Activated CD8-positive, alpha-beta memory T cell treated with anti-CD3 and anti-CD28 coated beads, Interleukin-2, amount 10 ng/mL, durations not matched to agents 7 days and 5 days (primary cell): Measurements from ENCODE around the gene LGALS3BP. TPM values are rescaled to one million over a fixed set of nuclear protein-coding genes. Genes with fewer than 3 reads are reported as not detected.

Experiments
- ATAC-seq: fragments of 150-1000 bp; cut with Tn5 transposase; one replicate; pipeline ENCODE4 v1.10.0; 2021; ENCODE audit warnings: moderate library complexity
- CTCF ChIA-PET: fragments of 350-600 bp; sonication (Branson Sonifier 250); formaldehyde crosslinking; loops from one replicate; lab custom pipeline; 2021; ENCODE audit warnings: antibody characterized with exemption; lab: Charles Lee
- DNase-seq: peaks from one replicate; pipeline ENCODE4 v3.0.0-alpha.2; 2020
- H3K27ac Mint-ChIP-seq: one replicate; pipeline ENCODE4 v1.8.0; 2021; ENCODE audit warnings: mild to moderate bottlenecking, mixed read lengths
- H3K27me3 Mint-ChIP-seq: one replicate; pipeline ENCODE4 v1.8.0; 2021; ENCODE audit warnings: mixed read lengths
- H3K36me3 Mint-ChIP-seq: one replicate; pipeline ENCODE4 v1.8.0; 2021; ENCODE audit warnings: mild to moderate bottlenecking, mixed read lengths
- H3K4me1 Mint-ChIP-seq: one replicate; pipeline ENCODE4 v1.8.0; 2021; ENCODE audit warnings: mixed read lengths
- H3K4me3 Mint-ChIP-seq: one replicate; pipeline ENCODE4 v1.8.0; 2021; ENCODE audit warnings: mild to moderate bottlenecking, moderate library complexity, mixed read lengths
- H3K9me3 Mint-ChIP-seq: one replicate; pipeline ENCODE4 v1.8.0; 2022; ENCODE audit warnings: low read depth, mixed read lengths
- total RNA-seq, 2 experiments: library from RNA; stranded (reverse); gene quantifications; one replicate each; pipeline ENCODE4 v1.2.3, GENCODE V29; 2021

Gene LGALS3BP
- total RNA-seq, 2 experiments from 2014 or later, result 75.7 to 162 TPM

- H3K4me1 Mint-ChIP-seq, result peaks cover 20% of the 10 kb centered on the region
- no peak overlapping the region for H3K4me3 Mint-ChIP-seq
- H3K27ac Mint-ChIP-seq, result no peak overlapping the region
- ATAC-seq (no peak), DNase-seq (no peak)
- H3K9me3 Mint-ChIP-seq, result no peaks in the 10 kb centered on the region
- no peaks in the 10 kb centered on the region for H3K27me3 Mint-ChIP-seq
- H3K36me3 Mint-ChIP-seq, result no peaks in the 10 kb centered on the region
- CTCF ChIA-PET, result no interaction called here
Measured at GRCh38 chr17:78935419-78936323, 44.1 kb downstream of the LGALS3BP start.

- Mint-ChIP-seq H3K36me3 (no peaks in the 10 kb centered on the region), H3K4me1 (peaks cover 20% of the 10 kb centered on the region), H3K9me3 (no peaks in the 10 kb centered on the region), H3K4me3 (no peak overlapping the region), H3K27me3 (peaks cover 4% of the 10 kb centered on the region), H3K27ac (peak overlapping the region; percentile 63)
- no peak for ATAC-seq
- CTCF ChIA-PET, result interaction anchor here (1.4 kb wide), 1 partner anchor 17 kb away, joined by 3 read pairs; no protein-coding TSS in a partner anchor
- no peak for DNase-seq
Measured at GRCh38 chr17:78934681-78935418, 44.9 kb downstream of the LGALS3BP start.

DNA sequence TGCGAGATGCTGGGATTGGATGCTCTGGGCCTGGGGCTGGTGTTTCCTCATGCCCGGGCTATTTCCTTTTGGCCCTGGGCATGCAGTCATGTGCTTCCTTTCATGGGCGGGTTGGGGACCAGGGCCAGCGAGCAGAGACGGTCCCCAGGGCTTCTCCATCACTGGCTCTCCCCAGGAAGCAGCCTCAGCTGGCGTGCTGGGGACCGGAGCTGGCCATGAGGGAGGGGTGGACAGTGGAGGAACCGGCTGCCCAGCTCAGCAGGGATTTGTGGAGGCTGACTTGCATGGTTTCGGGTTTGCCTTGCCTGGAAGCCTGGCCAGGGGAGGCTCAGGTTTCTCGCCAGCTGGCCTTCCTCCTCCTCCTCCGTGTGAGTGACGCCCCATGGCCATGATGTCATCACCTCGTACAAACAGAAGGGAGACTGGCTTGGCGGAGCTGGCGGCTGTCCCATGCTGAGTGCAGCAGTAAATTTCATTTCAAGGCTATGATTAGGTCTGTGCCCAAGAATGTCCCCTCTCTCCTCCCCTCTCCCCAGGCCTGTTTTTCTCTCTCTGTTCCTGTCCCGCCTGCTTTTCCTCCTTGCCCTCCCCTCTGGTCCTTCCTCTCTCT, 45.7 kb downstream of the LGALS3BP start:
- no peak for DNase-seq
- no peaks in the 10 kb centered on the region for H3K36me3 Mint-ChIP-seq
- H3K27ac Mint-ChIP-seq, result peak overlapping the region; percentile 83
- no peaks in the 10 kb centered on the region for H3K9me3 Mint-ChIP-seq
- CTCF ChIA-PET, result interaction anchor here (1.4 kb wide), 1 partner anchor 18 kb away, joined by 3 read pairs; no protein-coding TSS in a partner anchor
- H3K4me1 Mint-ChIP-seq, result peaks cover 20% of the 10 kb centered on the region
- no peak overlapping the region for H3K4me3 Mint-ChIP-seq
- peaks cover 4% of the 10 kb centered on the region for H3K27me3 Mint-ChIP-seq
- ATAC-seq, result no peak

GRCh38 chr17:78933025-78933958, 46.4 kb downstream of the LGALS3BP start:
- H3K27ac Mint-ChIP-seq, result peak overlapping the region; percentile 83
- H3K4me3 Mint-ChIP-seq, result no peak overlapping the region
- no peaks in the 10 kb centered on the region for H3K9me3 Mint-ChIP-seq
- H3K4me1 Mint-ChIP-seq, result peaks cover 20% of the 10 kb centered on the region
- H3K27me3 Mint-ChIP-seq, result peaks cover 12% of the 10 kb centered on the region
- CTCF ChIA-PET, result interaction anchor here (1.4 kb wide), 1 partner anchor 19 kb away, joined by 3 read pairs; no protein-coding TSS in a partner anchor
- no peaks in the 10 kb centered on the region for H3K36me3 Mint-ChIP-seq
- DNase-seq, result peak; percentile 86
- peak; percentile 99 for ATAC-seq

DNA sequence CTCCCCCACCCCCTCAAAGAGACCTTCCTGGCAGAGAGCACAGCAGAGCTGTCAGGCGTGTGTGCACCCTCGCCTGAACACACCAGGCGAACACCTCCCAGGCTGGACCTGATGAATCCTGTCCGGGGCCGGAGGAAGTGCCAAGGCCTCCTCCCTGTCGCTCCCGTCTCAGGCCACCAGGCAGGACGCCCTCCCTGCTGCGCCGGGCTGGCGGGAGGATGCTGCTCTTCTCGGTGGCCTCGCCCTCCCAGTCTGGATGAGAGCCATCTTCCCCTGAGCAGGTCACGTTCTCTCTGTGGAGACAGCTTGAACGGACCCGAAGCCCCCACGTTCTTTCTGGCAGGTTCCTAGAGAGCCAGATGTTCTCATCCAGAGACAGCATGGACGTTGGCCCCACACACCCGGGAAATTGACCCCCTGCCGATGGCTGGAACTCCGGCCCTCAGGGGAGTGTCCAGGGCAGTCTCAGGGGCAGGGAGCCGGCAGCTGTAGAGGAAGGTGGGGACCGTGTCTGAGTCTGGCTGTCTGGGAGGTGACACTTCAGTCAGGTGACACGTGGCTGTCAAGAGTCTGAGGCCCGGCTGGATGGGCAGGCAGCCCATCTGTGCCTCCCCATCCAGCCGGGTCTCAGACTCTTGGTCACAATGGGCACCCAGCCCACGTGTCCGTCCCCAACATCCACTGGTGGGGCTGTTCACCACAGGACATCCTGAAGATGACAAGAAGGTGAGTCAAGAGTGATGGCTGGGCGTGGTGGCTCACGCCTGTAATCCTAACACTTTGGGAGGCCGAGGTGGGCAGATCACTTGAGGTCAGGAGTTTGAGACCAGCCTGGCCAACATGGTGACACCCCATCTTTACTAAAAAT, 49.6 kb downstream of the LGALS3BP start:
- no peaks in the 10 kb centered on the region for H3K9me3 Mint-ChIP-seq

DNA sequence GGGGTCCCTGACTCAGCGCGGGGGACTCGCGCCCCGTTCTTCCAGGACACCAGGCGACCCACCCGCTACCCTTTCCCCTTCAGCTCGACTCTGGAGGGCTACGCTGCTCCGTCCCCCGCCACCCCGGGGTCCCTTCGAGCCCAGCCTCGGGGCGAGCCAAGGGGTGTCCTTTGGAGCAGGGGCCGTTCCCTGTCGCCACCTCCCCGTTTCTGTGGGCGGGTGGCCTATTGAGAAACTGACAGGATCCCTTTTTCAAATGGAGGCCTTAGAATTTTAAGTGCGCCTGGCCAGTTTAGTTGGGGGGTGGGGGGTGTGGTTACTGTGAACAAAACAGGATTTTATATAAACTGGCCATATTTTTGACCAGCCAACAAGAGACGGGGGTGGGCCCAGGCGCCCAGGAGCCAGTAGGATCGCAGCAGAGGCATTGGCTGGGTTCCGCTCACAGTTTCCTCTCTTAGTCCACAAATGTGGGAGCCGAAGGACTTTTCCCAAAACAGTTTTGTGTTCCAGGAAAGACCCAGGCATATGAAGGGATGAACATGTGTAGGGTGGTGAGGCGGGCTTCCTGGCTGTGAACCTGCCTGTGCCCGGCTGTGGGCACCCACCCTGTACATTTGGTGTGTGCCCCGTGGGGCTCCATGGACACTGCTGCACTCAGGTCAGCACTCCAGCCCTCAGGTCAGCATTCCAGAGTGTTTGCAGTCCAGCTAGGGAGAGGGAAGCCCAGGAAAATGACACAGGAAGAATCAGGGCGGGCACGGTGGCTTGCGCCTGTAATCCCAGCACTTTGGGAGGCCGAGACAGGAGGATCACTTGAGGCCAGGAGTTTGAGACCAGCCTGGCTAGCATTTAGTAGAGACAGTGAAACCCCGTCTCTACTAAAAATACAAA, 53.8 kb downstream of the LGALS3BP start:
- ATAC-seq (no peak), DNase-seq (no peak)
- peaks cover 46% of the 10 kb centered on the region for H3K27me3 Mint-ChIP-seq
- no peak overlapping the region for H3K27ac Mint-ChIP-seq
- CTCF ChIA-PET, result interaction anchor here (0.8 kb wide), 1 partner anchor 46 kb away, joined by 3 read pairs; no protein-coding TSS in a partner anchor
- no peaks in the 10 kb centered on the region for H3K9me3 Mint-ChIP-seq
- no peaks in the 10 kb centered on the region for H3K36me3 Mint-ChIP-seq
- H3K4me1 Mint-ChIP-seq, result peaks cover 18% of the 10 kb centered on the region
- no peak overlapping the region for H3K4me3 Mint-ChIP-seq

More for the DNA sequence above, 49.6 kb downstream of the LGALS3BP start:
- DNase-seq (no peak), ATAC-seq (no peak)
- Mint-ChIP-seq H3K36me3 (no peaks in the 10 kb centered on the region), H3K4me3 (no peak overlapping the region), H3K4me1 (peaks cover 20% of the 10 kb centered on the region), H3K27ac (no peak overlapping the region), H3K27me3 (peaks cover 33% of the 10 kb centered on the region)
- CTCF ChIA-PET, result interaction anchor here (1.5 to 1.8 kb wide), 2 partner anchors 41 to 64 kb away, joined by 3 to 7 read pairs; no protein-coding TSS in a partner anchor

GRCh38 chr17:78925234-78925633, 54.5 kb downstream of the LGALS3BP start, which contains the start of gene TIMP2:
TSS of gene TIMP2 (minus strand) at chr17:78925387. CDS start at chr17:78925088, 299 bp downstream.
- Mint-ChIP-seq H3K9me3 (no peaks in the 10 kb centered on the region), H3K36me3 (no peaks in the 10 kb centered on the region), H3K4me1 (peaks cover 18% of the 10 kb centered on the region), H3K27ac (no peak within 1 kb of the TSS), H3K27me3 (peaks cover 46% of the 10 kb centered on the region), H3K4me3 (peak within 1 kb of the TSS; percentile 59)
- CTCF ChIA-PET, result interaction anchor here (0.8 kb wide), 1 partner anchor 46 kb away, joined by 3 read pairs; no protein-coding TSS in a partner anchor
- DNase-seq (peak; percentile 73), ATAC-seq (peak; percentile 79)

DNA sequence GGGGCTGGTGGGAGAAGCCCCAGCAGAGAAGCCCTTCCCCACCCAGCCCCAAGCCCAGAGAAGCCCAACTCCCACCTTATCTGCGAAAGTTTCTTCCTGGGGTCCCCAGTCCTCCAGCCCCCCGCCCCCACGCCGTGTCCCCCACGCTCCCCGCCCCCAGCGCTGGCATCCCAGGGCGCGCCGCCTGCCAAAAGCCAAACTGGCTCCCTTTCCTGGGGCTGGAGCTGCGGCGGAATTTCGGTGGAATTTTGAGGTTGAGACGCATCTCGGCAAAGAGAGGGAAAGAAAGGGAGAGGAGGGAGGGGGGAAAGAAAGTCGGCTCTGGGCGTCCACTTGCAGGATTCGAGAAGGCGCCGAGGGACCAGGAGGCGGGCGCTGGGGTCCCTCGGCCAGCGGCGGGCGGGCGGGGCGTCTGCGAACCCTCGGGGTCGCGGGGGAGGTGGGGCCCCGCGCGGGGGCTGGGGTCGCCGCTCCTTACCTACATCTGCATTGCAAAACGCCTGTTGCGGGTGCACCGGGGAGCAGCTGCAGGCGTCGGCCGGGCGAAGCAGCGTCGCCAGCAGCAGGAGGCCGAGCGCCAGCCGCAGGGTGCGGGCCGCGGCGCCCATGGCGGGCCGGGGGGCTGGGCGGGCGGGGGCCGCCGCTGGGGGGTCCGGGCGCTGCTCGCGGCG, 55.1 kb downstream of the LGALS3BP start:
- ATAC-seq, result peak; percentile 5

GRCh38 chr17:78923660-78924453, 55.9 kb downstream of the LGALS3BP start:
- peak; percentile 83 for ATAC-seq
- Mint-ChIP-seq H3K4me3 (peak overlapping the region; percentile 59), H3K27ac (peak overlapping the region; percentile 46), H3K36me3 (no peaks in the 10 kb centered on the region), H3K4me1 (peaks cover 18% of the 10 kb centered on the region), H3K9me3 (no peaks in the 10 kb centered on the region), H3K27me3 (peaks cover 42% of the 10 kb centered on the region)
- DNase-seq, result peak; percentile 82
- CTCF ChIA-PET, result interaction anchor here (1.4 to 2.2 kb wide), 2 partner anchors 20 to 48 kb away, joined by 3 to 6 read pairs; no protein-coding TSS in a partner anchor

More for the DNA sequence above, 55.1 kb downstream of the LGALS3BP start:
- no peaks in the 10 kb centered on the region for H3K9me3 Mint-ChIP-seq
- H3K27me3 Mint-ChIP-seq, result peaks cover 45% of the 10 kb centered on the region
- H3K27ac Mint-ChIP-seq, result no peak overlapping the region
- CTCF ChIA-PET, result interaction anchor here (0.8 to 2.2 kb wide), 2 partner anchors 19 to 47 kb away, joined by 3 to 6 read pairs; no protein-coding TSS in a partner anchor
- H3K4me3 Mint-ChIP-seq, result peak overlapping the region; percentile 59
- no peaks in the 10 kb centered on the region for H3K36me3 Mint-ChIP-seq
- H3K4me1 Mint-ChIP-seq, result peaks cover 18% of the 10 kb centered on the region
- DNase-seq, result no peak
